Left lung (tissue), 10 donors: ENCODE data around the gene DCAF8L2. TPM values are rescaled to one million over a fixed set of nuclear protein-coding genes. Genes with fewer than 3 reads are reported as not detected.

Experiments
- ATAC-seq: fragments of 200-7000 bp; cut with Tn5 transposase; one replicate; pipeline ENCODE4 v1.9.1; 2020; ENCODE audit warnings: moderate library complexity
- DNase-seq, 4 donors: peaks; one replicate each; pipeline ENCODE4 v3.0.0-alpha.2; 2013 to 2020
- H3K27ac ChIP-seq, 2 donors: fragments of 200-600 bp; sonication (generic) in 1 of 2; one replicate each; pipeline versions ENCODE4 v1.5.0 to v1.8.0; 2020 to 2021
- H3K27me3 ChIP-seq, 2 donors: fragments of 200-600 bp; sonication (generic) in 1 of 2; one replicate each; pipeline versions ENCODE4 v1.5.0 to v1.8.0; 2020 to 2021
- H3K36me3 ChIP-seq, 2 donors: fragments of 200-600 bp; sonication (generic) in 1 of 2; one replicate each; pipeline versions ENCODE4 v1.5.0 to v1.8.0; 2020 to 2021
- H3K4me1 ChIP-seq, 2 donors: fragments of 200-600 bp; one replicate each; pipeline ENCODE4 v1.8.0; 2021
- H3K4me3 ChIP-seq, 2 donors: fragments of 200-600 bp; sonication (generic) in 1 of 2; one replicate each; pipeline versions ENCODE4 v1.5.0 to v1.8.0; 2020 to 2021; ENCODE audit warnings: mild to moderate bottlenecking in 1 of 2
- H3K9me3 ChIP-seq, 2 donors: fragments of 200-600 bp; sonication (generic) in 1 of 2; one replicate each; pipeline versions ENCODE4 v1.5.0 to v1.8.0; 2020 to 2021
- intact Hi-C, 2 donors: fragments of 100-400 bp; cut with DNase I; formaldehyde crosslinking; loops; one replicate each; pipeline versions ENCODE4 v1.11.2 to v1.14.2; 2022
- polyA plus RNA-seq, 6 donors: library from polyadenylated mRNA; unstranded; fragments of 120-200 nt; gene quantifications; one replicate each; pipeline ENCODE4 v1.2.1, GENCODE V29; 2013; ENCODE audit not compliant: insufficient read length in 6 of 6
- total RNA-seq, 2 donors: library from RNA; stranded (reverse); fragmentation: NEBNext Ultra II Directional; extraction: Animal tissue kit (Norgen Biotek cat#: 25700); gene quantifications; one replicate each; pipeline ENCODE4 v1.2.1, GENCODE V29; 2021
- TF ChIP-seq, protein P1 (sequence below), 2 donors: fragments of 200-600 bp; sonication (generic) in 1 of 2; IDR thresholded peaks; one replicate each; pipeline versions ENCODE4 v1.5.0 to v1.8.0; 2021; ENCODE audit warnings: antibody characterized with exemption in 2 of 2
- donor health status: DM: no; HTN: yes; CAD: no.
- donor health status: DM: no; HTN: no; CAD: no.

The DCAF8L2 gene
- total and polyA plus RNA-seq, 8 donors, result not detected

DNA sequence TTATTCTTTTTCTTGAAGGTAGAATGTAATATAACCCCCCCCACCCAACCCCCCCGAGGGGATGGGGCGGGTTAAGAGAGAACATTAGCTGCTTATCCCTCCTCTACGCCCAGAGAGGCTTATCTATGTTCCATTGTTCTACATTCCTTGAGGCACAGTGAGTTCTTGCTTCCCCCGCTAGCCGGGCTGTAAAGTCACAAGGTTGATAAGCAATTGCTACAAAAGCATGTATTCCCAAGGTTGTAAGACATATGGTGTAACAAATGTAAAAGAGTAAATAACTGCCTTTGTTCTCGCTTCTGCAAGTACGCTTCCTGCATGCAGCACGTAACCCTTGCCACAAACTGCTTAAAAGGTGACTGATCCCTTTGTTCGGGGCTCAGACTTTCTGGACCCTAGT, 8.2 kb downstream of the DCAF8L2 start:
- ATAC-seq (no peak), DNase-seq (no peak)
- H3K27me3 ChIP-seq, result no peaks in the 10 kb centered on the region
- intact Hi-C loops, result no loop called here
- no peaks in the 10 kb centered on the region for H3K9me3 ChIP-seq
- no peak overlapping the region for H3K27ac ChIP-seq
- no peaks in the 10 kb centered on the region for H3K4me1 ChIP-seq
- H3K36me3 ChIP-seq, result no peaks in the 10 kb centered on the region
- TF ChIP-seq, protein P1, sequence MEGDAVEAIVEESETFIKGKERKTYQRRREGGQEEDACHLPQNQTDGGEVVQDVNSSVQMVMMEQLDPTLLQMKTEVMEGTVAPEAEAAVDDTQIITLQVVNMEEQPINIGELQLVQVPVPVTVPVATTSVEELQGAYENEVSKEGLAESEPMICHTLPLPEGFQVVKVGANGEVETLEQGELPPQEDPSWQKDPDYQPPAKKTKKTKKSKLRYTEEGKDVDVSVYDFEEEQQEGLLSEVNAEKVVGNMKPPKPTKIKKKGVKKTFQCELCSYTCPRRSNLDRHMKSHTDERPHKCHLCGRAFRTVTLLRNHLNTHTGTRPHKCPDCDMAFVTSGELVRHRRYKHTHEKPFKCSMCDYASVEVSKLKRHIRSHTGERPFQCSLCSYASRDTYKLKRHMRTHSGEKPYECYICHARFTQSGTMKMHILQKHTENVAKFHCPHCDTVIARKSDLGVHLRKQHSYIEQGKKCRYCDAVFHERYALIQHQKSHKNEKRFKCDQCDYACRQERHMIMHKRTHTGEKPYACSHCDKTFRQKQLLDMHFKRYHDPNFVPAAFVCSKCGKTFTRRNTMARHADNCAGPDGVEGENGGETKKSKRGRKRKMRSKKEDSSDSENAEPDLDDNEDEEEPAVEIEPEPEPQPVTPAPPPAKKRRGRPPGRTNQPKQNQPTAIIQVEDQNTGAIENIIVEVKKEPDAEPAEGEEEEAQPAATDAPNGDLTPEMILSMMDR (IDR thresholded peaks at IDR 0.05), result no peak
- H3K4me3 ChIP-seq, result no peak overlapping the region

DNA sequence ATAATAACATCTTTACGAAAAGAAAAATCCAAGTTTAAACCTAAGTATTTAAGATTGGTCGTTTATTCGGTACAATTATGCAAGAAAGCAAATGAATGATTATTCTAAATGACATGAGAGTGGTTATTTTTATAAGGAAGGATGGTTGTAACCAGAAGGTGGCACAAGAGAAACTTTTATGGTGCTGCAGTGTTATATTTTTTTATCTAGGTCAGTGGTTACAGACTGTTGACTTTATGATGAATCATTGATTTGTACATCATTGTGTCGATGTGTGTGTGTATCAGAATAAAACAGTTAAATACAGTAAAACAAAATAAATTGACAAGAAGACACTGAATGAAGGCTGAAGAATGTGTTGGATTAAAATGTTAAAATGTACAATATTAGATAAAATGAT, 9.8 kb downstream of the DCAF8L2 start:
- DNase-seq, result no peak
- TF ChIP-seq, protein P1 (IDR thresholded peaks at IDR 0.05), result no peak
- Histone ChIP-seq H3K9me3 (no peaks in the 10 kb centered on the region), H3K27ac (no peak overlapping the region), H3K4me3 (no peak overlapping the region), H3K27me3 (no peaks in the 10 kb centered on the region), H3K36me3 (no peaks in the 10 kb centered on the region), H3K4me1 (no peaks in the 10 kb centered on the region)
- intact Hi-C loops, result no loop called here
- no peak for ATAC-seq

DNA sequence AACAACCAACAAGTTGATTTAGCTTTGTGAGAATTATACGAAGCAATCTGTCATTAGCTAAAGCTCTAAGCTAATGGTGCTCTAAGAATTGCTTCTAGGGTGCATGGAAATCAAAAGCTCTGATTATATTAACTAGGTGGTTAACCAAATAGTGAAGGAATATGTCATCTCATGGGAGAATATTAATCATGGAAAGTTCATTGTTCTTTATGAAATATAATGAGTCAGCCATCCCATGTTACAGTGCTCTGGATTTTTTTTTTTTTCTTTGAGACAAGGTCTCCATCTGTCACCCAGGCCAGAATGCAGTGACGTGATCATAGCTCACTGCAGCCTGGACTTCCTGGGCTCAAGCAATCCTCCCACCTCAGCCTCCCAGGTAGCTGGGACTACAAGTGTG, 10.5 kb downstream of the DCAF8L2 start:
- TF ChIP-seq, protein P1 (IDR thresholded peaks at IDR 0.05), result no peak
- DNase-seq (no peak), ATAC-seq (no peak)
- Histone ChIP-seq H3K36me3 (no peaks in the 10 kb centered on the region), H3K4me1 (no peaks in the 10 kb centered on the region), H3K9me3 (no peaks in the 10 kb centered on the region), H3K27ac (no peak overlapping the region), H3K4me3 (no peak overlapping the region), H3K27me3 (no peaks in the 10 kb centered on the region)
- intact Hi-C loops, result no loop called here

DNA sequence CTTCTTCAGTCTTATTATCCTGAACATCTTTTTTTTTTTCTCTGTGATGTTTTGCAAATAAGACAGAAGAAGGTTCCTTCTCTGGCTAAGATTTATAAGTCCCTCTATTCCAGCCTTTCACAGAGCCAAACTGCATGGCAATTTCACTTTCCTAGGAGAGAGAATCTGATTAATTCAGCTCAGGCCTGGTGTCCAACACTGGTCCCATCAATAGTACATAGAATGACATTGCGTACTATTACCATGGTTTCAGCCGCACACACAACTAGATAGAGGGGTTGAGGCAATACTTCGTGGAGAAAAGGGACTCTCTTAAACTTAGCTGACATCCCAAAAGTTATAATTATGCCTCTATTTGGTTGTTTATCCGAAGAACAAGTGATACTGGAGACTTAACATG, 18.5 kb downstream of the DCAF8L2 start:
- no peaks in the 10 kb centered on the region for H3K9me3 ChIP-seq
- TF ChIP-seq, protein P1 (IDR thresholded peaks at IDR 0.05), result no peak
- ATAC-seq, result no peak

DNA sequence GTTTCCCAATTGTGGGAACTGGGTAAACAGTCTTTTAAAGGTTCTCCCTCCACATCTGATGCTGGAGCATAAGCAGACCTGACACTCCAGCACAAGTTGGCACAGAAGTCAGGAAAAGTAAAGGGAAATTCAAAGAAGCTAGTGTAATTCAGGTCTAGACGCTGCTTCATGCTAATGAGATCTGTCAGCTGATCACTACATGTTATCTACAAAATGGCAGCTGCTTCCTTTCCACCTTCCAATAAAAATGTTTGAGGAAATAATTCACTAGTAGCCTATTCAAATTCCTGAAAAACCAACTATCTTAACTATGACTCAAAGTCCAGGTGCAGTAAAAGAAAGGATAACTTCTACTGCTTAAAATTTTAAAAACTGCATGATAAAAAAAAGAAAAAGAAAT, 29.3 kb downstream of the DCAF8L2 start:
- Histone ChIP-seq H3K27me3 (peaks cover 0 to 3% of the 10 kb centered on the region in 2 donors), H3K4me1 (no peaks in the 10 kb centered on the region), H3K9me3 (no peaks in the 10 kb centered on the region), H3K4me3 (no peak overlapping the region), H3K36me3 (no peaks in the 10 kb centered on the region), H3K27ac (no peak overlapping the region)
- intact Hi-C loops, result no loop called here
- TF ChIP-seq, protein P1 (IDR thresholded peaks at IDR 0.05), result no peak
- ATAC-seq (no peak), DNase-seq (no peak)

More for the DNA sequence above, 18.5 kb downstream of the DCAF8L2 start:
- intact Hi-C loops, result no loop called here
- Histone ChIP-seq H3K27me3 (no peaks in the 10 kb centered on the region), H3K4me3 (no peak overlapping the region), H3K36me3 (no peaks in the 10 kb centered on the region), H3K27ac (no peak overlapping the region), H3K4me1 (no peaks in the 10 kb centered on the region)
- DNase-seq, result no peak
